Panc1 (cell line): ENCODE results near the gene RBBP8.

ENCODE experiments used
- CTCF ChIP-seq: fragments of 450-650 bp; IDR thresholded peaks from 2 replicates; pipeline ENCODE4 v1.5.1; 2017; ENCODE audit warnings: mild to moderate bottlenecking
- POLR2AphosphoS5 ChIP-seq: IDR thresholded peaks from 2 replicates; pipeline ENCODE4 v1.6.1; 2012; ENCODE audit warnings: mild to moderate bottlenecking, low read depth, low read length, moderate library complexity
- REST ChIP-seq, 2 experiments: IDR thresholded peaks; 2 replicates each; pipeline ENCODE4 v1.6.1; 2011 to 2012; ENCODE audit warnings: low read depth in 2 of 2, control low read depth in 1 of 2, low read length in 1 of 2, mild to moderate bottlenecking in 1 of 2, moderate library complexity in 1 of 2; ENCODE audit not compliant: insufficient read depth in 1 of 2

GRCh38 chr18:22921772-22922171 is 11.4 kb upstream of the RBBP8 start:
- TF ChIP-seq CTCF (no peak), REST (IDR thresholded peaks at IDR 0.05; ENCODE audit: insufficient read depth in 1 of 2, low read depth in 2 of 2, low read length in 1 of 2) (no peak), POLR2AphosphoS5 (no peak)
